HG02759 (cell line): ENCODE data around the gene PTGIS.
"Not testable (repeated sequence)": the region's sequence is repeated elsewhere in the genome, so short reads cannot be mapped to it uniquely, and the experiment has no call there.

Experiments
- ATAC-seq: cut with Tn5 transposase; IDR thresholded peaks from one replicate; pipeline ENCODE4 v1.9.1; 2021; ENCODE audit warnings: mild to moderate bottlenecking, moderate library complexity; ENCODE audit not compliant: unreplicated experiment

PTGIS gene

GRCh38 chr20:49567421-49568277, at the start of gene PTGIS:
PTGIS (minus strand) TSS chr20:49568137; CDS start chr20:49568116, 21 bp downstream.
- no peak for ATAC-seq

- ATAC-seq, result not testable (repeated sequence)
Observed at GRCh38 chr20:49617394-49617793, 49.5 kb upstream of the PTGIS start.

GRCh38 chr20:49616154-49617007, 48.4 kb upstream of the PTGIS start:
- ATAC-seq, result no peak

GRCh38 chr20:49615401-49616153, 47.6 kb upstream of the PTGIS start:
- no peak for ATAC-seq

GRCh38 chr20:49615051-49615400, 47.1 kb upstream of the PTGIS start:
- ATAC-seq, result not testable (repeated sequence)

- no peak for ATAC-seq
Observed at GRCh38 chr20:49614338-49615050, 46.6 kb upstream of the PTGIS start.

- no peak for ATAC-seq
Observed at GRCh38 chr20:49612127-49612738, 44.3 kb upstream of the PTGIS start.

GRCh38 chr20:49611539-49612126, 43.7 kb upstream of the PTGIS start:
- ATAC-seq, result not testable (repeated sequence)

- peak; percentile 68 for ATAC-seq
Observed at GRCh38 chr20:49610691-49611538, 43.0 kb upstream of the PTGIS start.

GRCh38 chr20:49608752-49609670, 41.1 kb upstream of the PTGIS start:
- ATAC-seq, result peak; percentile 62

GRCh38 chr20:49607568-49607967, 39.6 kb upstream of the PTGIS start:
- no peak for ATAC-seq

- ATAC-seq, result no peak
Observed at GRCh38 chr20:49603209-49603627, 35.3 kb upstream of the PTGIS start.

GRCh38 chr20:49602345-49603208, 34.6 kb upstream of the PTGIS start:
- ATAC-seq, result no peak

GRCh38 chr20:49601153-49601924, 33.4 kb upstream of the PTGIS start:
- no peak for ATAC-seq

- ATAC-seq, result no peak
Observed at GRCh38 chr20:49599746-49600113, 31.8 kb upstream of the PTGIS start.

- no peak for ATAC-seq
Observed at GRCh38 chr20:49597825-49598395, 30.0 kb upstream of the PTGIS start.
